Gastroesophageal sphincter (tissue), 4 donors: ENCODE data around the gene PLXDC1. TPM values are rescaled to one million over a fixed set of nuclear protein-coding genes. Genes with fewer than 3 reads are reported as not detected.
A peak's percentile ranks its signal among the peaks of the same experiment; 100 is the strongest.

Experiments
- ATAC-seq: fragments of 150-250 bp; one replicate; pipeline ENCODE4 v1.9.1; 2016; ENCODE audit warnings: mild to moderate bottlenecking, moderate library complexity
- H3K27ac ChIP-seq, 4 donors: fragments of 200-600 bp; sonication (generic) in 3 of 4; 1 replicate in 3 of 4; 2 replicates in 1 of 4; pipeline ENCODE4 v1.5.1; 2016 to 2019
- H3K27me3 ChIP-seq: fragments of 200-600 bp; sonication (generic); one replicate; pipeline ENCODE4 v1.5.1; 2019
- H3K36me3 ChIP-seq, 2 donors: fragments of 200-600 bp; sonication (generic); one replicate each; pipeline ENCODE4 v1.5.1; 2019; ENCODE audit warnings: control low read depth in 1 of 2
- H3K4me1 ChIP-seq, 3 donors: fragments of 200-600 bp; sonication (generic); 1 replicate in 2 of 3; 2 replicates in 1 of 3; pipeline ENCODE4 v1.5.1; 2016 to 2019; ENCODE audit warnings: control low read depth in 2 of 3
- H3K4me3 ChIP-seq, 2 donors: fragments of 200-600 bp; sonication (generic); one replicate each; pipeline ENCODE4 v1.5.1; 2019; ENCODE audit warnings: mild to moderate bottlenecking in 1 of 2, moderate library complexity in 1 of 2
- H3K9me3 ChIP-seq, 3 donors: fragments of 200-600 bp; sonication (generic); one replicate each; pipeline ENCODE4 v1.5.1; 2017 to 2019; ENCODE audit warnings: control low read depth in 2 of 3
- CTCF ChIP-seq, 4 experiments: fragments of 200-600 bp in 2 of 4; fragments of 450-650 bp in 2 of 4; sonication (generic) in 1 of 4; IDR thresholded peaks; one replicate each; pipeline ENCODE4 v1.5.1; 2017 to 2019; ENCODE audit warnings: antibody characterized with exemption in 4 of 4, mild to moderate bottlenecking in 2 of 4, moderate library complexity in 2 of 4
- EP300 ChIP-seq: sonication (generic); formaldehyde crosslinking; IDR thresholded peaks from one replicate; pipeline ENCODE4 v1.6.1; 2017; ENCODE audit warnings: antibody characterized with exemption, mild to moderate bottlenecking
- POLR2A ChIP-seq, 2 donors: fragments of 450-650 bp; IDR thresholded peaks; one replicate each; pipeline ENCODE4 v1.6.1; 2017; ENCODE audit warnings: antibody characterized with exemption in 2 of 2, mild to moderate bottlenecking in 2 of 2, moderate library complexity in 1 of 2
- POLR2AphosphoS5 ChIP-seq: sonication (generic); formaldehyde crosslinking; IDR thresholded peaks from one replicate; pipeline ENCODE4 v1.6.1; 2017; ENCODE audit warnings: antibody characterized with exemption
- WGBS, 2 donors: methylation state at CpG; one replicate each; pipeline ENCODE4 v1.1.5; 2018; ENCODE audit warnings: low coverage in 1 of 2; 5-methylcytosine and 5-hydroxymethylcytosine counted together
- total RNA-seq, 4 donors: library from RNA; depleted of rRNA; stranded (reverse); fragments of >200 nt; gene quantifications; one replicate each; pipeline ENCODE4 v1.1.0, GENCODE V29; 2016

The PLXDC1 gene
- total RNA-seq, 4 donors from 2014 or later = 5.5 to 21.6 (median 17.4) TPM

DNA sequence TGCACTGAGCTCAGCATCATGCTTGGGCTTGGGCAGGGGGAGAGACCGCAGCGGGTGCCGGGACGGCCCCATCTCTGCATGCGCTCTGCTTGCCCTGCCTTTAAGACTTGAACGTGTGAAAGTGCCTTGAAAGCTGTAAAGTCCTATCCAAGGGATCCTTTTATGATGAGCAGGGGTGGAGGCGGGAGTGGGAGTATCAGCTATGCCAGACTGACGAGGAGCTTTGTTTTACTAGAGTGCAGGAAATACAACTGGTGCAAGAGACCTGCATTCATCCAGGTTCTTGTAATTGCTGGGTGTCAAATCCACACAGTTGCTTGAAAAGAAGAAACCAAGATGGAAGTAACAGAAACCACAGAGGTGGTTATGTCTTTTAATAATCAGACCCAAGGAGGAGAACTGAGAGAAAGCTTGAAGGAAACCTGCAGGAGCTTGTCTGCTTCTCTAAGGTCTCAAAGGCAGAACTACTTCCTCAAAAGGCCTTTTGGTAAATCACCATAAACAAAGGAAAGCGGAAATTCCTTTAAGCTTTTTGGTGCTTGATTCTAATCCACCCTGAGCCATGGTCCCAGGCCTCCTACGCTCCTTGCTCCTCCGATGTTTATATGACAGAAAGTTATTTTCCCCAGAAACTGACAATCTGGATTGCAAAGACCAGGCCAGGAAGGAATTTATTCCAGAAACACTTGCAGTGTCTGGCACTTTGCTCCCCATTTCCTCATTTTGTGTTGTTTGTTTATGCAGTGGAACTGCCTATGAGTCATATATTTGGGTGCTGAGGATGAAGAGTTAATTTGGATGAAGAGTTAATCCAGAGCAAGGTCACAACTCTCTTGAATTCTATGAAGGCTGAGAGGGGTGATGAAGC is 132.9 kb downstream of the PLXDC1 start:
- H3K36me3 ChIP-seq = no peaks in the 10 kb centered on the region
- H3K27me3 ChIP-seq = no peaks in the 10 kb centered on the region
- peaks cover 0 to 14% (median 0%) of the 10 kb centered on the region in 3 donors for H3K4me1 ChIP-seq
- H3K27ac ChIP-seq = peak overlapping the region in 2 of 4 donors; percentile 6 to 35
- no peak overlapping the region for H3K4me3 ChIP-seq
- 59 to 61% methylated on average over 8 to 11 of the region's 11 CpGs for WGBS, 2 donors
- H3K9me3 ChIP-seq = no peaks in the 10 kb centered on the region
- ATAC-seq = no peak
- TF ChIP-seq EP300 = no peak
- no peak for TF ChIP-seq POLR2AphosphoS5
- TF ChIP-seq CTCF (IDR thresholded peaks at IDR 0.05) = no peak
- TF ChIP-seq POLR2A (IDR thresholded peaks at IDR 0.05) = no peak

DNA sequence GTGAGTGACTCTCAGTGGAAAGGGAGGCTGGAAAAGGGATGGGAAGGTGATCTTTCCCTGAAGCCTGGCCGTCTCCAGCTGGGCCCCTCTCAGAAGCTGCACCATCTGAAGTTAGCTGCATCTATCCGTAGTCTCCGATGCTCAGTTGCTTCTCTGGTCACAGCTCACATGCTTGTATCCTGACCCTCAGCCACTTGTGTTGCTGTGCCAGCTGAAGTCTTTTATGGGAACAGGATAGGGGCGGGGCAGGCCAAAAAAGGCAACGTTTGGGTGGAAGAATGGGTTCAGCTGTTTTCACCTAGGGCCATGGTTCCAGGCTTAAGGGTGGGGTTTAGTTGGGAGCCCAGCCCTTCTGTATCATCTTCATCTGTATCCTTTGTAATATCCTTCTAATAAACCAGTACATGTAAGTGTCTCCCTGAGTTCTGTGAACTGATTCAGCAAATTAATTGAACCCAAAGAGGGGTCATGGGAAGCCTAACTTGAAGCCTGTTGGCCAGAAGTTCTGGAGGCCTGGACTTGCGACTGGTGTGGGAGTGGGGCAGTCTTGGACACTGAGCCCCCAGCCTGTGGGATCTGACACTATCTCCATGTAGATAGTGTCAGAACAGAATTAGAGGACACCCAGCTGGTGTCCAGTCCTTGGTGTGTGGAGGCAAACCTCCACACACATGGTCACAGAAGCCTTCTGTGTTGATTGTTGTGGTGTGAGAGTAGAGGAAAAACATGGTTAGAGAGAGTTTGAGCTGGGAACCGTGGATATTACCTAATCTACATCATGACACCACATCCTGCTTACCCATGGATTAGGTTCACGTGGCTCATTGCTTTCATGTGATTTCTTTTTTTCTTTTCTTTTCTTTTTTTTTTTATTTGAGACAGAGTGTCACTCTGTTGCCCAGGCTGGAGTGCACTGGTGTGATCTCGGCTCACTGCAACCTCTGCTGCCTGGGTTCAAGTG is 135.0 kb downstream of the PLXDC1 start:
- no peak for ATAC-seq
- Histone ChIP-seq H3K4me1 (peaks cover 0 to 14% (median 0%) of the 10 kb centered on the region in 3 donors), H3K27ac (no peak overlapping the region), H3K36me3 (no peaks in the 10 kb centered on the region), H3K27me3 (no peaks in the 10 kb centered on the region), H3K4me3 (no peak overlapping the region), H3K9me3 (no peaks in the 10 kb centered on the region)
- WGBS, 2 donors = 58 to 64% methylated on average over 2 to 6 of the region's 9 CpGs
- TF ChIP-seq EP300 (no peak), POLR2A (IDR thresholded peaks at IDR 0.05) (no peak), POLR2AphosphoS5 (no peak), CTCF (IDR thresholded peaks at IDR 0.05) (no peak)

DNA sequence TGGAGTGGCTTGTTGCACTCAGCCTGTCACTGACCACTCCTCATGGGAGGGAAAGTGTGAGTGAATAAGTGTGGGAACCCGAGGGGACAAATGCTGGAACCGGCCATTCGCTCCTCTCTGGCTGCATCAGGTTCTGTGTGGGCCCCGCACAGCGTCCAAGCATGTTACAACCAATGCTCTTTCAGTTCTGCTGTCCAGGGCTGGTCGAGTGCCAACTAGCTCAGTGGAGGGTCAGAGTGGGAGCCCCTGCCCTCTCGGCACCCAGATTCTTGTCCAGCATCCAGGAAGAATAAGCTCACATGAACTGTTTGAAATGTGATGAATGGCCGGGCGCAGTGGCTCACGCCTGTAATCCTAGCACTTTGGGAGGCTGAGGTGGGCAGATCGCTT is 135.9 kb downstream of the PLXDC1 start:
- Histone ChIP-seq H3K27ac (no peak overlapping the region), H3K4me3 (no peak overlapping the region), H3K27me3 (no peaks in the 10 kb centered on the region), H3K9me3 (no peaks in the 10 kb centered on the region), H3K4me1 (peaks cover 0 to 14% (median 0%) of the 10 kb centered on the region in 3 donors), H3K36me3 (no peaks in the 10 kb centered on the region)
- WGBS, 2 donors = 100% methylated on average over 3 of the region's 11 CpGs; no CpG with 5 or more reads in 1 of the 2 donors
- no peak for ATAC-seq
- TF ChIP-seq POLR2A (IDR thresholded peaks at IDR 0.05) (no peak), POLR2AphosphoS5 (no peak), EP300 (no peak)

- no peak for TF ChIP-seq CTCF (IDR thresholded peaks at IDR 0.05)
- no peak for TF ChIP-seq EP300
- TF ChIP-seq POLR2AphosphoS5 = no peak
- no peak for TF ChIP-seq POLR2A (IDR thresholded peaks at IDR 0.05)
- ATAC-seq = peak; percentile 22
These were observed 136.5 kb downstream of the PLXDC1 start for GRCh38 chr17:39014795-39015545.

More at GRCh38 chr17:39014795-39015545, 136.5 kb downstream of the PLXDC1 start:
- Histone ChIP-seq H3K9me3 (no peaks in the 10 kb centered on the region), H3K36me3 (no peaks in the 10 kb centered on the region), H3K27me3 (no peaks in the 10 kb centered on the region), H3K4me3 (no peak overlapping the region), H3K27ac (peak overlapping the region in 1 of 4 donors; percentile 43), H3K4me1 (peaks cover 0 to 14% (median 0%) of the 10 kb centered on the region in 3 donors)
- WGBS, 2 donors = 76 to 85% methylated on average over 2 to 5 of the region's 13 CpGs
